Mammary epithelial cell (primary cell): ENCODE data around the gene AVPR1B.

ENCODE experiments used
- CTCF ChIP-seq, 2 donors: IDR thresholded peaks in 1 of 2; conservative IDR thresholded peaks in 1 of 2; 2 replicates each; pipeline ENCODE4 v1.5.1; 2011 to 2012; ENCODE audit warnings: inconsistent platforms in 2 of 2, low read length in 2 of 2, mild to moderate bottlenecking in 2 of 2, control low read depth in 1 of 2, low read depth in 1 of 2; ENCODE audit not compliant: insufficient read depth in 1 of 2; ENCODE audit errors: extremely low read depth in 1 of 2
- EZH2 ChIP-seq: IDR thresholded peaks from 2 replicates; pipeline ENCODE4 v1.6.1; 2012; ENCODE audit warnings: low read length, inconsistent platforms, borderline replicate concordance

- TF ChIP-seq CTCF (conservative IDR thresholded peaks at IDR 0.05 in 1 of 2, IDR thresholded peaks at IDR 0.05 in 1 of 2; ENCODE audit: extremely low read depth in 1 of 2, insufficient read depth in 1 of 2, low read depth in 1 of 2, low read length in 2 of 2) (no peak), EZH2 (no peak)
Observed at GRCh38 chr1:206136241-206136640, 19.1 kb upstream of the AVPR1B start.
